ENCODE results near the gene SLC38A9.

GRCh38 chr5:55608595-55609349 lies 103.4 kb downstream of the SLC38A9 start:
- TF ChIP-seq CTCF (IDR thresholded peaks at IDR 0.05), result no peak
- no peak for TF ChIP-seq TP53 (CRISPR knock-in tag; IDR thresholded peaks at IDR 0.05)
- no peak for TF ChIP-seq POLR2A (IDR thresholded peaks at IDR 0.05; ENCODE audit: low read length)
- TF ChIP-seq REST (IDR thresholded peaks at IDR 0.05), result no peak
- no peak for TF ChIP-seq RCOR1 (IDR thresholded peaks at IDR 0.05; ENCODE audit: low read depth, low read length)
- TF ChIP-seq SREBF2 (IDR thresholded peaks at IDR 0.05), result no peak
- no peak for TF ChIP-seq ELK1 (IDR thresholded peaks at IDR 0.05; ENCODE audit: low read depth, low read length)
- TF ChIP-seq CHD2 (IDR thresholded peaks at IDR 0.05; ENCODE audit: low read length, partially characterized antibody), result no peak
- no peak for TF ChIP-seq EHMT2 (IDR thresholded peaks at IDR 0.05; ENCODE audit: low read depth)
- TF ChIP-seq USF2 (IDR thresholded peaks at IDR 0.05), result no peak
- TF ChIP-seq EP300 (IDR thresholded peaks at IDR 0.05), result no peak
- no peak for TF ChIP-seq POLR2AphosphoS2 (conservative IDR thresholded peaks at IDR 0.05; ENCODE audit: low read length)
- TF ChIP-seq HEYL (CRISPR knock-in tag; IDR thresholded peaks at IDR 0.05), result no peak

All from A549 (cell line).